Measurements from ENCODE around the gene LPP. TPM values are rescaled to one million over a fixed set of nuclear protein-coding genes. Genes with fewer than 3 reads are reported as not detected.

LPP gene
- total RNA-seq, 1 donor from 2014 or later: 14.2 TPM

DNA sequence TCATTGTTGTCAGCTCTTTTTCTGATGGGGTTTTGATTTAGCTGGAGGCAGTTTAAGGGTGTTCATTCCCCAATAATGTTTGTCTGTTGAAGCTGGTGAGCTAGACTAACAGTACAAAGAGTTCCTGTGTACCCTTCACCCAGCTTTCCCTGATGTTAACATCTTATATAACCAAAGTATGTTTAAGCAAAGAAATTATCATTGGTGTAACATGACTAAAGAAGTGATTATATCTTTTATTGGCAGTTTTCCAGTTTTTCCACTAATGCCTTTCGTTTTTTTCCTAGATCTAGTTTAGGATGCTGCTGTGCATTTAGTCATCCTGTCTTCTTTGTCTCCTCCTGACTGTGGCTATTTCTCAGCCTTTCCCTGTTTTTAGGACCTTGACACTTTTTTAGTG is 165.6 kb downstream of the LPP start:
- no peak for TF ChIP-seq CTCF (IDR thresholded peaks at IDR 0.05; ENCODE audit: insufficient read depth, low read length, severe bottlenecking)
- DNase-seq (ENCODE audit: low read depth) (no peak), FAIRE-seq (no peak)
- Histone ChIP-seq H3K36me3 (ENCODE audit: control insufficient read depth, insufficient read depth, low read length) (no peaks in the 10 kb centered on the region), H3K4me3 (ENCODE audit: low read depth, low read length) (no peak overlapping the region), H3K27me3 (ENCODE audit: control insufficient read depth, insufficient read depth, low read length) (no peaks in the 10 kb centered on the region)

GRCh38 chr3:188320757-188321156 is 166.8 kb downstream of the LPP start:
- no peak for DNase-seq (ENCODE audit: low read depth)
- no peak overlapping the region for H3K4me3 ChIP-seq (ENCODE audit: low read depth, low read length)
- H3K27me3 ChIP-seq (ENCODE audit: control insufficient read depth, insufficient read depth, low read length): no peaks in the 10 kb centered on the region
- FAIRE-seq: no peak
- no peaks in the 10 kb centered on the region for H3K36me3 ChIP-seq (ENCODE audit: control insufficient read depth, insufficient read depth, low read length)
- no peak for TF ChIP-seq CTCF (IDR thresholded peaks at IDR 0.05; ENCODE audit: insufficient read depth, low read length, severe bottlenecking)

GRCh38 chr3:188321258-188321657 is 167.3 kb downstream of the LPP start:
- no peak for TF ChIP-seq CTCF (IDR thresholded peaks at IDR 0.05; ENCODE audit: insufficient read depth, low read length, severe bottlenecking)

GRCh38 chr3:188322135-188322887 is 168.4 kb downstream of the LPP start:
- no peak for FAIRE-seq
- Histone ChIP-seq H3K36me3 (ENCODE audit: control insufficient read depth, insufficient read depth, low read length) (peaks cover 2% of the 10 kb centered on the region), H3K27me3 (ENCODE audit: control insufficient read depth, insufficient read depth, low read length) (no peaks in the 10 kb centered on the region), H3K4me3 (ENCODE audit: low read depth, low read length) (no peak overlapping the region)
- DNase-seq (ENCODE audit: low read depth): peak; percentile 21
- no peak for TF ChIP-seq CTCF (IDR thresholded peaks at IDR 0.05; ENCODE audit: insufficient read depth, low read length, severe bottlenecking)

More at GRCh38 chr3:188321258-188321657, 167.3 kb downstream of the LPP start:
- H3K27me3 ChIP-seq (ENCODE audit: control insufficient read depth, insufficient read depth, low read length): no peaks in the 10 kb centered on the region
- DNase-seq (ENCODE audit: low read depth) (no peak), FAIRE-seq (no peak)
- H3K4me3 ChIP-seq (ENCODE audit: low read depth, low read length): no peak overlapping the region
- peaks cover 2% of the 10 kb centered on the region for H3K36me3 ChIP-seq (ENCODE audit: control insufficient read depth, insufficient read depth, low read length)

DNA sequence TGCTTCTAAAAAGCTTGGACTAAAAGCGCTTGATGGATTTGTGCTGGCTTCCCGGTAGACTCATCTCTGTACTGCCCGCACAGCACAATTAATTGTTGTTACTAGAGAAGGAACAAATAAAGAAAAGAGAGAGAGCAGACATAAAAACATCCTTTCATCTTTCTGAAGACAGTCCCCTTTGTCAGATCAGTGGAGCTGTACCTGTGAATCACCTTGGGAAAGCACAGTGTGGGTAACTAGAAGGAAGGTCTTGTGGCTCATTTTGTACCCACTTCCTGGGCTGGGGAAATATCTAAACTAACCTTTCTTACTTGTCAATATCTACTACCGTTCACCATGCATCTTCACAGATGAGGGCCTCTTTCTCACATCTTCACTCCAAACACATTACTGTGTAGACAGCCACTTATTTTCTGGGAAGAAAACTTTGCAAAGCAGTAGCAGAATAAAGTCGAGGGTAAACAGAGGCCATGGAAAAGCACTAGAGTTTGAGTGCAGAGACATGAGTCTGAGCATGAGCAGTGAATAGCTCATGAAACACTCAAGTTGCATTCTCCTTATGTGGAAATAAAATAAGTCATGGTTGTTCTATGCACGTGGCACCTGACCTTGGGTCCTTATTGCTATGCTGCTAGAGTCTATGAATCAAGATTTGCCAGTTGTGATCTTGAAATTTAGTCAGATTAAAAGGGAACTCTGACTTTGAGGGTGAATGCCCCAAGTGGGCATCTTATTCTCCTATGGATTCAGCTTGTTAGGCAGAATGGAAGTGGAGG is 169.3 kb downstream of the LPP start:
- no peak for FAIRE-seq
- no peaks in the 10 kb centered on the region for H3K27me3 ChIP-seq (ENCODE audit: control insufficient read depth, insufficient read depth, low read length)
- no peak overlapping the region for H3K4me3 ChIP-seq (ENCODE audit: low read depth, low read length)
- no peak for DNase-seq (ENCODE audit: low read depth)
- H3K36me3 ChIP-seq (ENCODE audit: control insufficient read depth, insufficient read depth, low read length): peaks cover 2% of the 10 kb centered on the region
- no peak for TF ChIP-seq CTCF (IDR thresholded peaks at IDR 0.05; ENCODE audit: insufficient read depth, low read length, severe bottlenecking)
